GM12892 (cell line): ENCODE results near the gene FBXL7.

Source experiments
- DNase-seq: peaks from one replicate; pipeline ENCODE4 v3.0.0; 2011; ENCODE audit not compliant: insufficient read length
- FAIRE-seq: peaks from 2 replicates; lab custom pipeline; 2011; peaks lifted over from hg19 to GRCh38; lab: Jason Lieb, UNC
- POLR2A ChIP-seq: IDR thresholded peaks from 2 replicates; pipeline ENCODE4 v1.6.1; 2011; ENCODE audit warnings: low read depth, low read length, control low read depth
- POLR2AphosphoS5 ChIP-seq: IDR thresholded peaks from 2 replicates; pipeline ENCODE4 v1.6.1; 2011; ENCODE audit warnings: low read depth, low read length, control low read depth
- TAF1 ChIP-seq: IDR thresholded peaks from 2 replicates; pipeline ENCODE4 v1.6.1; 2011; ENCODE audit warnings: low read depth, mild to moderate bottlenecking, control low read depth, low read length, borderline replicate concordance

The FBXL7 gene

GRCh38 chr5:15574806-15575325 is 74.9 kb downstream of the FBXL7 start:
- TF ChIP-seq POLR2AphosphoS5 = no peak
- no peak for TF ChIP-seq TAF1
- no peak for TF ChIP-seq POLR2A
- FAIRE-seq (no peak), DNase-seq (no peak)

GRCh38 chr5:15575666-15576065 is 75.7 kb downstream of the FBXL7 start:
- no peak for FAIRE-seq
- TF ChIP-seq POLR2AphosphoS5 (no peak), POLR2A (no peak), TAF1 (no peak)
- no peak for DNase-seq

DNA sequence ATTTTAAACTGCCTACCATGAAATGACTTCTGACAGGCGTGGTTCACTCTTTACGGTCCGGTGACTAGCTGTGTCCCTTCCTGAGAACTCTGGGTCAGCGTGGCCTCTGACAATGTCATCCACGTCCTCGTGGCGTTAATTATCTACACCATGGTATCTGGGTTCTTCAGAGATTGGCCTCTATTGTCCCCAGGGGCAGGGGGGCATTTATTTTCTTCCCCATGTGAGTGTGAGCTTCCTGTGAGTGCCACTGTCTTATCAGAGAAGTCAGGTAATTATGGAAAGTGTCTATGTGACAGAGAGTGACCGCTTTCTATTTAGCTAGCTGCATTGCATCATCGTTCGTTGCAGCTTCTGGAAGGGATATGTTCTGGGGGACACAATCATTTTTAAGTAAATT is 77.2 kb downstream of the FBXL7 start:
- no peak for TF ChIP-seq TAF1
- no peak for FAIRE-seq
- no peak for DNase-seq

GRCh38 chr5:15577831-15578230 is 77.9 kb downstream of the FBXL7 start:
- no peak for FAIRE-seq
- TF ChIP-seq TAF1 (no peak), POLR2AphosphoS5 (no peak), POLR2A (no peak)
- no peak for DNase-seq

DNA sequence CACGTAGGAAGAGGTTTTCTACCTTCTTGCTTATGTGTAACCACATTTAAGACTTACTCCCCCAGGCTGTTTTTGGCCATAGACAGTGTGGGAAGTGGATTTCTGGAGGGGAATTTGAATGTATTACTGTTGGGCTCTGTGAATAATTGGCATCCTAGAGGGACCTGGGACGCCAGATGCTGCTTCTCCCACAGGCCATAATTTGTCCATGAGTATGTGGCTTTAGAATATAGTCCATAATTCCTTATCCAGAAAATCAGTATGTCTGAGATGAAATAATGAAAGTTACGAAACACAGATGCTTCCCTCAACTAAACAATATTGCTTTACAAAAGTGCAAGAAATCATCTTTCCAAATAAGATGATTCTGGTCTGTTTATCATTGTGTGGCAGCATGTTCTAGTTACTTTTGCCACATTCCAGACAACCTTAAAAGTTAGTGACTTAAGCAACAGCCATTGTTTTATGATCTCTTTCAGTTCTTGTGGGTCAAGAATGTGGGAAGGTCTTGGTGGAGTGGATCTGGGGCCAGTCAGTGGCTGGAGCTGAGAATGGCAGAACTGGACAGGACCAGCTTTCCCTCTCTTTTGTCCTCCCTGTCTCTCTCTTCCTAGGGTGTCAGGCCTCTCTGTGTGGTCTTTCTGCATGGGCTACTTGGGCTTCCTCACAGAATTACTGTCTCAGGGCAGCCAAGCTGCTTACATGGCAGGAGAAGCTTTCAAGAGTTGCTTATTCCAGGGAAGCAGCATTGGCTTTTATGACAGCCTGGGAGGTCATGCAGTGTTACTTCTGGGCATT is 79.4 kb downstream of the FBXL7 start:
- no peak for FAIRE-seq
- TF ChIP-seq POLR2A = no peak
- TF ChIP-seq TAF1 = no peak
- TF ChIP-seq POLR2AphosphoS5 = no peak
- no peak for DNase-seq

DNA sequence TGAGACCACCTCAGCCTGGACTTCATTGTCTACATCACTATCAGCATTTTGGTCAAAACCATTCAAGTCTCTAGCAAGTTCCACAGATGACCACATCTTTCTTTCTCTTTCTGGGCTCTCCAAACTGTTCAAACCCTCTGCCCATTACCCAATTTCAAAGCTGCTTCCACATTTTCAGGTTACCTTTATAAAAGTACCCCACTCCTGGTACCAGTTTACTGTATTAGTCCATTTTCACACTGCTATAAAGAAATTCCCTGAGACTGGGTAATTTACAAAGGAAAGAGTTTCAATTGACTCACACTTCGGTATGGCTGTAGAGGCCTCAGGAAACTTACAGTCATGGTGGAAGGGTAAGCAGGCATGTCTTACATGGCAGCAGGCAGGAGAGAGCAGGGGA is 84.5 kb downstream of the FBXL7 start:
- FAIRE-seq (no peak), DNase-seq (no peak)
- TF ChIP-seq POLR2AphosphoS5 (no peak), POLR2A (no peak), TAF1 (no peak)

- TF ChIP-seq TAF1 (no peak), POLR2AphosphoS5 (no peak), POLR2A (no peak)
- DNase-seq (no peak), FAIRE-seq (no peak)
Observed at GRCh38 chr5:15585128-15585527, 85.1 kb downstream of the FBXL7 start.

DNA sequence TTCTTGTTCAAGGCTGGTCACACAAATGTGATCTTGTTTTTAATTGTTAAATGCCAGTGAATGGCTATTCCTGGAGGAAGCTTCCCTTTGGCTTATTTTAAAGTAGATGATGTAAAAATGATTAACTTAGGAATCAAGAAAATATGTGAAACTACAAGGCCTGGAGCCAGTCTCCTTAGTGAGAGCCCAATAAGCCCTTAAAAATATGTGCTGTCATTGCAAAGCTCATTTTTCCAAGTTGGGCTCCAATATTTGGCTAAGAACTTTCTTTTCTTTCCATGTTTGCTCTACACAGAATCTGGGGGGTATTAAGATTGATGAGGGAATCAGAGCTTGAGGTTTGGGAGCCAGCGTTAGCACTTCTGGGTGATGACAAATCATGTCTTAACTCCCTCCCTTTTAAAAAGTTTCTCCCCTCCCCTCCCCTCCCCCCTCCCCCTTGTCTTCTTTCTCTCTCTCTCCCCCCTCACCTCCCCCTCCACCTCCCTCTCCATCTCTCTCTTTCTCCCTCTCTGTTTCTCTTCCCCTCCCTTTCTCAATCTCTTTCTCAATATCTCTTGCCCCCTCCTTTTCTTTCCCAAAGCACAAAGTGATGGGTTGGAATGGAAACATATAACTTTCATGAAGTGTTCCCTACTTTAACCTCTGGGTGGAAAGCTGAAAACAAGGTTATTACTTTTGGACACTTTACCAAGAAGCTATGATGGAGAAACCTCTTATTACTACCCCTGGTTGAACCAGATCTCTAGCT is 86.0 kb downstream of the FBXL7 start:
- no peak for DNase-seq
- FAIRE-seq = no peak
- TF ChIP-seq POLR2AphosphoS5 (no peak), TAF1 (no peak), POLR2A (no peak)

DNA sequence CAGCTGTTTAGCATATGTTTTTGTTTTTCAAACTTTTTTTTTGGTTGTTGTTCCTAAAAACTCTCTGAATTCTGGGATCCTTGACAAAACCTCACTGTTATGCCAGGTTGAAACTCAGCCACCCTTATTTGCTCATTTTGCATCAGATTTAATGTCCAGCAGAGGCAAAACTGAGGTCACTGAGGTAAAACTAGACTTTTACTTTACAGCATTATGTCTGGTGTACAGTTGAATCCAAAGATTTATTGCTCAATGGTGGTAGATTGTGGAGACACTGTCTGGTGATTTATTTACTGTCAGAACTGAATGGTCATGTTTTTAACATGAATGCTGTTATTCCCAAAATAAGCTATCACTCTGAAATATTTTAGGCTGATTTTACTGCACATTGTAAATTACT is 87.9 kb downstream of the FBXL7 start:
- FAIRE-seq (no peak), DNase-seq (no peak)
- TF ChIP-seq POLR2A (no peak), POLR2AphosphoS5 (no peak), TAF1 (no peak)

DNA sequence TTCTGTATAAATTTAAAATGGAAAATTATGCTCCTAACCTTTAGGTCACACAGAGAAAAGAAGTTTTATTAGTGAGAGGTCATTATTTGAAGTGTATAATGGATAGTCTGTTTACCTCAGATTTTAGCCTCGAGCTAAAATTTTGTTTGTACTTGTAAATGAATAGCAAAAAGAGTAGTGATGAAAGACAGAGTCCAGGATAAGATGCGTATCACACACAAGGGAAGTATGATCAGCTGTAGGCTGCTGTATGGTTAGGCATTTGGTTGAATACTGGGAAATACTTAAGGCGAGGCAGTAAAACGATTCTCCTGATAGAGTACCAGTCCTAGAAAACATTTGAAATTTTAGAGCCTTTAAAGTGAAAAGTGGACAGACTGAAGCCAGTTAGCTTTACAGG is 92.7 kb downstream of the FBXL7 start:
- FAIRE-seq = no peak
- no peak for DNase-seq
- TF ChIP-seq POLR2AphosphoS5 = no peak
- TF ChIP-seq POLR2A = no peak
- no peak for TF ChIP-seq TAF1

DNA sequence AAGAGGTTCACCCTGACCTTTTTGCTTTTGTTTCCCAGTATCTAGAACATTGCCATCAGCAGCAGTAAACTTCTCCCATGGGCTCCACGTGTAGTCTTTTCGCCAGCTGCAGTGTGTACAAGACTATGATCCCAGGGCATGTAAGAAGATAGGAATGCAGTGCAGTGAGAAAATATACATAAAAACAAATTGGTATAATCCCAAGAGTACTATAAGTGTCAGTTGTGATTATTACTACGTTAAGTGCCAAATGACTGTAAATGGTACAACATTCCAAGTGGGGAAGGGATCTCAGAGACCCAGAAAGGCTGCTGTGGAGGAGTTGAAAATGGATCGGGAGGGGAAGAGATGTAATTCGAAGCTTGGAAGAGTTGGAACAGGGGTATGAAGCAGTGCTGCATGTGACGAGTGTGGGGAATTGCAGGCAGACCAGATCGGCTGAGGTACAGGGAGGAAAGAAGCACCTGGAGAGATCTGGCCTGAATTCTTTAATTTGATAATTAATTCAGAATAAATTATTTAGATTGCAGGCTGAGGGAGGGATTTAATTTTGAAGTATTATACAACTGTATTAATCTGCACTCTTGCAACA is 95.1 kb downstream of the FBXL7 start:
- no peak for DNase-seq
- no peak for TF ChIP-seq POLR2A
- TF ChIP-seq TAF1 = no peak
- TF ChIP-seq POLR2AphosphoS5 = no peak
- no peak for FAIRE-seq
